ENCODE results near the gene CARD9. TPM values are rescaled to one million over a fixed set of nuclear protein-coding genes. Genes with fewer than 3 reads are reported as not detected.
A peak's percentile ranks its signal among the peaks of the same experiment; 100 is the strongest.

CARD9 gene
- polyA plus RNA-seq, 1 of the 3 experiments (the other 2 are of a cell fraction): 1.1 TPM

GRCh38 chr9:136336881-136337280, 36.6 kb downstream of the CARD9 start:
- H3K27me3 ChIP-seq (ENCODE audit: insufficient read depth): no peaks in the 10 kb centered on the region
- H3K9ac ChIP-seq: no peak overlapping the region
- H4K20me1 ChIP-seq (ENCODE audit: insufficient read depth): peaks cover 14% of the 10 kb centered on the region
- no peak for DNase-seq
- H3K27ac ChIP-seq (ENCODE audit: low read depth in 2 of 2, low read length in 1 of 2): no peak overlapping the region
- H3K9me2 ChIP-seq: no peaks in the 10 kb centered on the region
- H2AFZ ChIP-seq (ENCODE audit: low read depth): no peak overlapping the region
- peaks cover 15% of the 10 kb centered on the region; the same call in 1 of the 2 replicates for H3K79me2 ChIP-seq (ENCODE audit: insufficient read depth)
- ChIA-PET CTCF (interaction anchor here (0.7 to 1.8 kb wide), 3 partner anchors 8 to 25 kb away, joined by 3 to 10 read pairs (median 3); no protein-coding TSS in a partner anchor), POLR2A (no interaction called here)
- H3F3A ChIP-seq (replicated peaks; ENCODE audit: insufficient read depth): no peaks in the 10 kb centered on the region
- TF ChIP-seq, protein P1, sequence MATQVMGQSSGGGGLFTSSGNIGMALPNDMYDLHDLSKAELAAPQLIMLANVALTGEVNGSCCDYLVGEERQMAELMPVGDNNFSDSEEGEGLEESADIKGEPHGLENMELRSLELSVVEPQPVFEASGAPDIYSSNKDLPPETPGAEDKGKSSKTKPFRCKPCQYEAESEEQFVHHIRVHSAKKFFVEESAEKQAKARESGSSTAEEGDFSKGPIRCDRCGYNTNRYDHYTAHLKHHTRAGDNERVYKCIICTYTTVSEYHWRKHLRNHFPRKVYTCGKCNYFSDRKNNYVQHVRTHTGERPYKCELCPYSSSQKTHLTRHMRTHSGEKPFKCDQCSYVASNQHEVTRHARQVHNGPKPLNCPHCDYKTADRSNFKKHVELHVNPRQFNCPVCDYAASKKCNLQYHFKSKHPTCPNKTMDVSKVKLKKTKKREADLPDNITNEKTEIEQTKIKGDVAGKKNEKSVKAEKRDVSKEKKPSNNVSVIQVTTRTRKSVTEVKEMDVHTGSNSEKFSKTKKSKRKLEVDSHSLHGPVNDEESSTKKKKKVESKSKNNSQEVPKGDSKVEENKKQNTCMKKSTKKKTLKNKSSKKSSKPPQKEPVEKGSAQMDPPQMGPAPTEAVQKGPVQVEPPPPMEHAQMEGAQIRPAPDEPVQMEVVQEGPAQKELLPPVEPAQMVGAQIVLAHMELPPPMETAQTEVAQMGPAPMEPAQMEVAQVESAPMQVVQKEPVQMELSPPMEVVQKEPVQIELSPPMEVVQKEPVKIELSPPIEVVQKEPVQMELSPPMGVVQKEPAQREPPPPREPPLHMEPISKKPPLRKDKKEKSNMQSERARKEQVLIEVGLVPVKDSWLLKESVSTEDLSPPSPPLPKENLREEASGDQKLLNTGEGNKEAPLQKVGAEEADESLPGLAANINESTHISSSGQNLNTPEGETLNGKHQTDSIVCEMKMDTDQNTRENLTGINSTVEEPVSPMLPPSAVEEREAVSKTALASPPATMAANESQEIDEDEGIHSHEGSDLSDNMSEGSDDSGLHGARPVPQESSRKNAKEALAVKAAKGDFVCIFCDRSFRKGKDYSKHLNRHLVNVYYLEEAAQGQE (IDR thresholded peaks at IDR 0.05; ENCODE audit: low read depth, low read length): no peak
- TF ChIP-seq IRF3 (IDR thresholded peaks at IDR 0.05; ENCODE audit: low read depth, low read length) (no peak), SMC3 (IDR thresholded peaks at IDR 0.05; ENCODE audit: low read depth, low read length) (no peak), FOXJ3 (CRISPR knock-in tag; IDR thresholded peaks at IDR 0.05) (no peak), EP300 (IDR thresholded peaks at IDR 0.05; ENCODE audit: borderline replicate concordance in 1 of 2, low read depth in 1 of 2, low read length in 1 of 2) (no peak), EZH2phosphoT487 (IDR thresholded peaks at IDR 0.05; ENCODE audit: borderline replicate concordance, low read depth) (no peak)
- no peaks in the 10 kb centered on the region for H3K9me3 ChIP-seq
- no peak overlapping the region for H3K4me3 ChIP-seq (ENCODE audit: low read depth in 2 of 2, low read length in 1 of 2)
- no peak overlapping the region for H3K4me2 ChIP-seq
- H3K36me3 ChIP-seq (replicated peaks in 1 of 2; ENCODE audit: control insufficient read depth in 1 of 2, insufficient read depth in 2 of 2, low read length in 1 of 2): peaks cover 0 to 51% of the 10 kb centered on the region in 2 experiments
- no peaks in the 10 kb centered on the region; a peak in 1 of 4 replicates for H3K4me1 ChIP-seq (ENCODE audit: control insufficient read depth in 1 of 2, insufficient read depth in 2 of 2, low read depth in 1 of 2, low read length in 1 of 2)
- WGBS (ENCODE audit: low lambda C conversion rate): no CpG with 5 or more reads among the region's 23 CpGs

GRCh38 chr9:136336156-136336870, 37.2 kb downstream of the CARD9 start:
- Histone ChIP-seq H3K27me3 (ENCODE audit: insufficient read depth) (no peaks in the 10 kb centered on the region), H3K9me3 (no peaks in the 10 kb centered on the region), H3K79me2 (ENCODE audit: insufficient read depth) (peaks cover 20% of the 10 kb centered on the region; the same call in 1 of the 2 replicates), H3K4me3 (ENCODE audit: low read depth in 2 of 2, low read length in 1 of 2) (no peak overlapping the region), H3K9me2 (no peaks in the 10 kb centered on the region), H3K27ac (ENCODE audit: low read depth in 2 of 2, low read length in 1 of 2) (0 out of 4 replicates have a peak overlapping the region, but pooled peaks of 1 of the 2 experiments have one; percentile 15), H2AFZ (ENCODE audit: low read depth) (no peak overlapping the region), H3K9ac (no peak overlapping the region), H3K36me3 (replicated peaks in 1 of 2; ENCODE audit: control insufficient read depth in 1 of 2, insufficient read depth in 2 of 2, low read length in 1 of 2) (peaks cover 0 to 49% of the 10 kb centered on the region in 2 experiments), H3F3A (replicated peaks; ENCODE audit: insufficient read depth) (no peaks in the 10 kb centered on the region), H4K20me1 (ENCODE audit: insufficient read depth) (peaks cover 19% of the 10 kb centered on the region), H3K4me2 (no peak overlapping the region), H3K4me1 (ENCODE audit: control insufficient read depth in 1 of 2, insufficient read depth in 2 of 2, low read depth in 1 of 2, low read length in 1 of 2) (no peaks in the 10 kb centered on the region; a peak in 1 of 4 replicates)
- peak; percentile 62; the same call in 1 of the 2 replicates for TF ChIP-seq FOSL2 (IDR thresholded peaks at IDR 0.05; ENCODE audit: borderline replicate concordance, low read depth)
- TF ChIP-seq, protein P2, sequence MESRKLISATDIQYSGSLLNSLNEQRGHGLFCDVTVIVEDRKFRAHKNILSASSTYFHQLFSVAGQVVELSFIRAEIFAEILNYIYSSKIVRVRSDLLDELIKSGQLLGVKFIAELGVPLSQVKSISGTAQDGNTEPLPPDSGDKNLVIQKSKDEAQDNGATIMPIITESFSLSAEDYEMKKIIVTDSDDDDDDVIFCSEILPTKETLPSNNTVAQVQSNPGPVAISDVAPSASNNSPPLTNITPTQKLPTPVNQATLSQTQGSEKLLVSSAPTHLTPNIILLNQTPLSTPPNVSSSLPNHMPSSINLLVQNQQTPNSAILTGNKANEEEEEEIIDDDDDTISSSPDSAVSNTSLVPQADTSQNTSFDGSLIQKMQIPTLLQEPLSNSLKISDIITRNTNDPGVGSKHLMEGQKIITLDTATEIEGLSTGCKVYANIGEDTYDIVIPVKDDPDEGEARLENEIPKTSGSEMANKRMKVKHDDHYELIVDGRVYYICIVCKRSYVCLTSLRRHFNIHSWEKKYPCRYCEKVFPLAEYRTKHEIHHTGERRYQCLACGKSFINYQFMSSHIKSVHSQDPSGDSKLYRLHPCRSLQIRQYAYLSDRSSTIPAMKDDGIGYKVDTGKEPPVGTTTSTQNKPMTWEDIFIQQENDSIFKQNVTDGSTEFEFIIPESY (IDR thresholded peaks at IDR 0.05; ENCODE audit: borderline replicate concordance, low read depth): no peak
- no peak for TF ChIP-seq IRF3 (IDR thresholded peaks at IDR 0.05; ENCODE audit: low read depth, low read length)
- TF ChIP-seq TCF12 (IDR thresholded peaks at IDR 0.05): no peak
- no peak; the same call in 1 of the 2 replicates for TF ChIP-seq JUND (IDR thresholded peaks at IDR 0.05)
- no peak for TF ChIP-seq EZH2phosphoT487 (IDR thresholded peaks at IDR 0.05; ENCODE audit: borderline replicate concordance, low read depth)
- peak; percentile 42 for TF ChIP-seq PBX3 (IDR thresholded peaks at IDR 0.05)
- WGBS (ENCODE audit: low lambda C conversion rate): 87% methylated on average over 15 of the region's 30 CpGs
- ChIA-PET POLR2A (no interaction called here), CTCF (interaction anchor here (1.0 to 3.0 kb wide), 3 partner anchors 8 to 27 kb away, joined by 3 to 13 read pairs (median 10); partner anchors contain the start of gene DNLZ)
- no peak for DNase-seq

Data from SK-N-SH (cell line).